ENCODE measurements around the gene ZNRD2.

GRCh38 chr11:65542738-65543390 lies 27.4 kb upstream of the ZNRD2 start:
- no peak for TF ChIP-seq CTCF (IDR thresholded peaks at IDR 0.05)
- no peak for TF ChIP-seq POLR2A (IDR thresholded peaks at IDR 0.05)
